Ovary (tissue), 9 donors: ENCODE results near the gene ABHD17A. TPM values are rescaled to one million over a fixed set of nuclear protein-coding genes. Genes with fewer than 3 reads are reported as not detected.
A peak's percentile ranks its signal among the peaks of the same experiment; 100 is the strongest.

Experiments used
- DNase-seq, 5 donors: peaks; one replicate each; pipeline ENCODE4 v3.0.0-alpha.2; 2019 to 2020
- H3K27ac ChIP-seq, 2 donors: fragments of 200-600 bp; one replicate each; pipeline versions ENCODE4 v1.5.1 to v1.8.0; 2019 to 2022
- H3K27me3 ChIP-seq: fragments of 200-600 bp; one replicate; pipeline ENCODE4 v1.8.0; 2022
- H3K36me3 ChIP-seq: fragments of 200-600 bp; sonication (generic); one replicate; pipeline ENCODE4 v1.5.1; 2019
- H3K4me1 ChIP-seq: one replicate; pipeline ENCODE4 v1.8.1; 2013; ENCODE audit warnings: mild to moderate bottlenecking, moderate library complexity; ENCODE audit not compliant: insufficient read depth
- H3K4me3 ChIP-seq: fragments of 200-600 bp; sonication (generic); one replicate; pipeline ENCODE4 v1.5.1; 2017
- H3K9me3 ChIP-seq, 2 donors: fragments of 200-600 bp in 1 of 2; sonication (generic) in 1 of 2; one replicate each; pipeline versions ENCODE4 v1.5.1 to v1.8.1; 2013 to 2019; ENCODE audit warnings: mild to moderate bottlenecking in 1 of 2, moderate library complexity in 1 of 2
- CTCF ChIP-seq, 3 donors: fragments of 450-650 bp in 2 of 3; fragments of 200-600 bp in 1 of 3; IDR thresholded peaks; one replicate each; pipeline versions ENCODE4 v1.5.1 to v1.8.0; 2016 to 2022; ENCODE audit warnings: antibody characterized with exemption in 3 of 3, mild to moderate bottlenecking in 1 of 3
- EP300 ChIP-seq: sonication (generic); formaldehyde crosslinking; IDR thresholded peaks from one replicate; pipeline ENCODE4 v1.6.1; 2017; ENCODE audit warnings: antibody characterized with exemption
- POLR2A ChIP-seq: fragments of 450-650 bp; IDR thresholded peaks from one replicate; pipeline ENCODE4 v1.6.1; 2017; ENCODE audit warnings: antibody characterized with exemption, mild to moderate bottlenecking, moderate library complexity
- WGBS, 3 donors: extraction: QIAGEN DNeasy Blood & Tissue Kit in 1 of 3; methylation state at CpG; one replicate each; pipeline versions ENCODE4 v1.1.5 to v1.1.7; 2013 to 2017; 5-methylcytosine and 5-hydroxymethylcytosine counted together
- intact Hi-C, 4 donors: fragments of 100-400 bp; cut with DNase I; formaldehyde crosslinking; loops; one replicate each; pipeline versions ENCODE4 v1.11.0 to v1.15.1; 2022 to 2023
- polyA plus RNA-seq, 2 donors: library from polyadenylated mRNA; stranded (reverse); fragments of 200-250 nt in 1 of 2; fragments of 350-450 nt in 1 of 2; fragmentation: Illumina TruSeq in 1 of 2; extraction: RNeasy Lipid Tissue Mini Kit (QIAGEN cat#74804) in 1 of 2; gene quantifications; one replicate each; pipeline ENCODE4 v1.2.3, GENCODE V29; 2013 to 2014
- total RNA-seq, 7 donors: library from RNA; depleted of rRNA in 2 of 7; stranded (reverse); fragments of >200 nt in 2 of 7; fragmentation: NEBNext Ultra II Directional in 3 of 7; extraction: Animal tissue kit (Norgen Biotek cat#: 25700) in 3 of 7; gene quantifications; one replicate each; pipeline versions ENCODE4 v1.1.0 to v1.2.4, GENCODE V29; 2016 to 2023
- donor health status: DM: no; HTN: no; CAD: no; lungs with moderate emphysema.
- donor health status: DM: no; HTN: no; CAD: no.
- donor health status: Bipolar disorder and iron deficiency.
- donor health status: DM: yes; HTN: yes; CAD: no.
- donor health status: DM: no; HTN: no; CAD: no.
- donor health status: DM: yes; HTN: yes; CAD: no.

The ABHD17A gene
- total and polyA plus RNA-seq, 9 donors: 0.57 to 87.3 (median 65.4) TPM

- peaks cover 29% of the 10 kb centered on the region for H3K4me1 ChIP-seq
- peak overlapping the region; percentile 42 to 43 for H3K27ac ChIP-seq
- H3K27me3 ChIP-seq: no peaks in the 10 kb centered on the region
- H3K9me3 ChIP-seq: no peaks in the 10 kb centered on the region
- 0 to 1% (median 1%) methylated on average over 43 to 56 of the region's 56 CpGs for WGBS, 3 donors
- no peaks in the 10 kb centered on the region for H3K36me3 ChIP-seq
- intact Hi-C loops: no loop called here
- TF ChIP-seq CTCF (IDR thresholded peaks at IDR 0.05) (no peak), POLR2A (no peak), EP300 (no peak)
- H3K4me3 ChIP-seq: peak overlapping the region; percentile 85
- DNase-seq: peak in 1 of 5 donors; percentile 40
Measured at GRCh38 chr19:1884719-1885334, 469 bp downstream of the ABHD17A start.

GRCh38 chr19:1884291-1884718, 991 bp downstream of the ABHD17A start:
- Histone ChIP-seq H3K4me3 (peak overlapping the region; percentile 85), H3K27ac (peak overlapping the region in 1 of 2 donors; percentile 42), H3K4me1 (peaks cover 29% of the 10 kb centered on the region), H3K36me3 (no peaks in the 10 kb centered on the region), H3K9me3 (no peaks in the 10 kb centered on the region), H3K27me3 (no peaks in the 10 kb centered on the region)
- 1 to 3% (median 3%) methylated on average over 11 of the region's 11 CpGs for WGBS, 3 donors
- intact Hi-C loops: no loop called here
- TF ChIP-seq POLR2A (no peak), EP300 (no peak), CTCF (IDR thresholded peaks at IDR 0.05) (no peak)
- peak in 1 of 5 donors; percentile 24 for DNase-seq

- TF ChIP-seq EP300 (no peak), POLR2A (no peak), CTCF (IDR thresholded peaks at IDR 0.05) (no peak)
- H3K27ac ChIP-seq: peak overlapping the region in 1 of 2 donors; percentile 42
- H3K27me3 ChIP-seq: no peaks in the 10 kb centered on the region
- intact Hi-C loops: no loop called here
- 17 to 20% (median 18%) methylated on average over 8 of the region's 8 CpGs for WGBS, 3 donors
- H3K9me3 ChIP-seq: no peaks in the 10 kb centered on the region
- no peaks in the 10 kb centered on the region for H3K36me3 ChIP-seq
- no peak for DNase-seq
- H3K4me1 ChIP-seq: peaks cover 29% of the 10 kb centered on the region
- peak overlapping the region; percentile 85 for H3K4me3 ChIP-seq
Measured at GRCh38 chr19:1883784-1884183, 1.5 kb downstream of the ABHD17A start.

GRCh38 chr19:1882786-1883692, 2.3 kb downstream of the ABHD17A start:
- DNase-seq: no peak
- no peak for TF ChIP-seq EP300
- no peak for TF ChIP-seq POLR2A
- TF ChIP-seq CTCF (IDR thresholded peaks at IDR 0.05): no peak
- Histone ChIP-seq H3K27me3 (no peaks in the 10 kb centered on the region), H3K4me1 (peaks cover 27% of the 10 kb centered on the region), H3K36me3 (no peaks in the 10 kb centered on the region), H3K27ac (no peak overlapping the region), H3K9me3 (no peaks in the 10 kb centered on the region), H3K4me3 (no peak overlapping the region)
- 64 to 70% (median 65%) methylated on average over 25 of the region's 25 CpGs for WGBS, 3 donors
- intact Hi-C loops: no loop called here
